Heart right ventricle (tissue), 16 donors: ENCODE results near the gene ANG. TPM values are rescaled to one million over a fixed set of nuclear protein-coding genes. Genes with fewer than 3 reads are reported as not detected.

Source experiments
- ATAC-seq, 8 donors: fragments of 200-7000 bp; cut with Tn5 transposase; one replicate each; pipeline ENCODE4 v1.9.1; 2020; ENCODE audit warnings: mild to moderate bottlenecking in 8 of 8, moderate library complexity in 8 of 8, moderate number of reproducible peaks in 1 of 8
- DNase-seq, 2 donors: peaks; one replicate each; pipeline ENCODE4 v3.0.0-alpha.2; 2020
- H3K27ac ChIP-seq, 10 donors: fragments of 200-600 bp; sonication (generic) in 2 of 10; one replicate each; pipeline versions ENCODE4 v1.5.0 to v1.8.0; 2020 to 2022; ENCODE audit warnings: mild to moderate bottlenecking in 3 of 10
- H3K27me3 ChIP-seq, 7 donors: fragments of 200-600 bp; one replicate each; pipeline ENCODE4 v1.8.0; 2021 to 2022; ENCODE audit warnings: mild to moderate bottlenecking in 2 of 7
- H3K36me3 ChIP-seq, 9 donors: fragments of 200-600 bp; sonication (generic) in 1 of 9; one replicate each; pipeline versions ENCODE4 v1.5.0 to v1.8.0; 2020 to 2022; ENCODE audit warnings: mild to moderate bottlenecking in 2 of 9
- H3K4me1 ChIP-seq, 9 donors: fragments of 200-600 bp; sonication (generic) in 1 of 9; one replicate each; pipeline versions ENCODE4 v1.5.0 to v1.8.0; 2020 to 2022; ENCODE audit warnings: mild to moderate bottlenecking in 4 of 9
- H3K4me3 ChIP-seq, 10 donors: fragments of 200-600 bp; sonication (generic) in 2 of 10; one replicate each; pipeline versions ENCODE4 v1.5.0 to v1.8.0; 2020 to 2022; ENCODE audit warnings: mild to moderate bottlenecking in 7 of 10, moderate library complexity in 2 of 10
- H3K9me3 ChIP-seq, 11 donors: fragments of 200-600 bp in 10 of 11; sonication (generic) in 2 of 11; one replicate each; pipeline versions ENCODE4 v1.5.0 to v1.8.0; 2013 to 2022; ENCODE audit warnings: mild to moderate bottlenecking in 2 of 11, control low read depth in 1 of 11, moderate library complexity in 1 of 11
- CTCF ChIP-seq, 9 donors: fragments of 200-600 bp; sonication (generic) in 2 of 9; IDR thresholded peaks; one replicate each; pipeline versions ENCODE4 v1.5.0 to v1.8.0; 2021 to 2022; ENCODE audit warnings: antibody characterized with exemption in 9 of 9, mild to moderate bottlenecking in 5 of 9, moderate library complexity in 1 of 9
- WGBS, 2 donors: extraction: QIAGEN DNeasy Blood & Tissue Kit; methylation state at CpG; one replicate each; pipeline ENCODE4 v1.1.7; 2013; ENCODE audit warnings: inconsistent platforms in 1 of 2; 5-methylcytosine and 5-hydroxymethylcytosine counted together
- intact Hi-C, 10 donors: fragments of 100-400 bp; cut with DNase I; formaldehyde crosslinking; loops; one replicate each; pipeline versions ENCODE4 v1.11.1 to v1.14.2; 2022
- polyA plus RNA-seq, 2 donors: library from polyadenylated mRNA; stranded (reverse); fragments of 200-250 nt; gene quantifications; one replicate each; pipeline ENCODE4 v1.2.3, GENCODE V29; 2013
- total RNA-seq, 10 donors: library from RNA; stranded (reverse); fragmentation: NEBNext Ultra II Directional in 3 of 10; extraction: Animal tissue kit (Norgen Biotek cat#: 25700) in 3 of 10; gene quantifications; one replicate each; pipeline versions ENCODE4 v1.2.1 to v1.2.4, GENCODE V29; 2021 to 2023
- donor health status: Arrhythmogenic right ventricular cardiomyopathy.
- donor health status: ischemic (EF 13 %, LVEDD 7.1; RV severe dilation, severe dysfunction).
- donor health status: healthy with polysubstance abuse.
- donor health status: DM: no; HTN: yes; CAD: no.
- donor health status: DM: no; HTN: no; CAD: no.
- donor health status: ischemic (EF 25% LVEDD 6.9; RV normal size, moderate dysfunction).
- donor health status: ischemic (EF 25% LVEDD 5.7; RV mildly dilated, moderate dysfunction).
- donor health status: healthy.
- donor health status: DM: yes; HTN: yes; CAD: no.
- donor health status: Ischemic cardiomyopathy.
- donor health status: ischemic (EF 35%, LVEDD 5.7; RV mildly dilated, moderate dysfunction).
- donor health status: nonischemic (EF 11% LVEDD 7.7; RV severe dilation, severe dysfunction).
- donor health status: DM: yes; HTN: yes; CAD: no.
- donor health status: PGD.
- donor health status: ischemic (EF 29% LVEDD 5.4; RV normal size, mild dysfunction).
- donor health status: nonischemic (EF 23%, LVEDD 6.1; RV moderate dilation, normal function).

The ANG gene
- total and polyA plus RNA-seq, 12 donors, result 0.79 to 7.0 (median 2.5) TPM

GRCh38 chr14:20667957-20668356 lies 20.6 kb upstream of the ANG start:
- H3K4me3 ChIP-seq, result no peak overlapping the region
- DNase-seq, result no peak
- ATAC-seq, result no peak
- H3K4me1 ChIP-seq, result peaks cover 0 to 17% (median 5%) of the 10 kb centered on the region in 9 donors
- 59 to 65% methylated on average over 2 of the region's 2 CpGs for WGBS, 2 donors
- no peaks in the 10 kb centered on the region for H3K9me3 ChIP-seq
- TF ChIP-seq CTCF (IDR thresholded peaks at IDR 0.05), result no peak
- H3K27me3 ChIP-seq, result peaks cover 0 to 68% (median 31%) of the 10 kb centered on the region in 7 donors
- intact Hi-C loops, result no loop called here
- H3K36me3 ChIP-seq, result no peaks in the 10 kb centered on the region
- H3K27ac ChIP-seq, result no peak overlapping the region

GRCh38 chr14:20668969-20669368 lies 19.6 kb upstream of the ANG start:
- Histone ChIP-seq H3K4me3 (no peak overlapping the region), H3K27me3 (peaks cover 0 to 65% (median 25%) of the 10 kb centered on the region in 7 donors), H3K36me3 (no peaks in the 10 kb centered on the region), H3K4me1 (peaks cover 0 to 8% (median 0%) of the 10 kb centered on the region in 9 donors), H3K27ac (no peak overlapping the region), H3K9me3 (no peaks in the 10 kb centered on the region)
- ATAC-seq, result no peak
- WGBS, 2 donors, result 63 to 87% methylated on average over 2 of the region's 2 CpGs
- no peak for DNase-seq
- intact Hi-C loops, result no loop called here
- TF ChIP-seq CTCF (IDR thresholded peaks at IDR 0.05), result no peak

GRCh38 chr14:20671597-20672283 lies 16.8 kb upstream of the ANG start:
- ATAC-seq (no peak), DNase-seq (no peak)
- no peaks in the 10 kb centered on the region for H3K9me3 ChIP-seq
- H3K36me3 ChIP-seq, result no peaks in the 10 kb centered on the region
- no peak overlapping the region for H3K27ac ChIP-seq
- 79 to 81% methylated on average over 4 of the region's 4 CpGs for WGBS, 2 donors
- TF ChIP-seq CTCF (IDR thresholded peaks at IDR 0.05), result no peak
- intact Hi-C loops, result no loop called here
- H3K27me3 ChIP-seq, result peaks cover 0 to 57% (median 13%) of the 10 kb centered on the region in 7 donors
- H3K4me1 ChIP-seq, result peaks cover 0 to 5% (median 0%) of the 10 kb centered on the region in 9 donors
- H3K4me3 ChIP-seq, result no peak overlapping the region

GRCh38 chr14:20675669-20676068 lies 12.9 kb upstream of the ANG start:
- H3K36me3 ChIP-seq, result no peaks in the 10 kb centered on the region
- whole genome bisulfite sequencing, 2 donors, result 52 to 60% methylated on average over 2 of the region's 2 CpGs
- no peaks in the 10 kb centered on the region for H3K9me3 ChIP-seq
- no peak overlapping the region for H3K4me3 ChIP-seq
- no peak overlapping the region for H3K27ac ChIP-seq
- ATAC-seq (no peak), DNase-seq (no peak)
- H3K27me3 ChIP-seq, result peaks cover 0 to 33% (median 12%) of the 10 kb centered on the region in 7 donors
- intact Hi-C loops, result no loop called here
- peaks cover 0 to 9% (median 5%) of the 10 kb centered on the region in 9 donors for H3K4me1 ChIP-seq
- no peak for TF ChIP-seq CTCF (IDR thresholded peaks at IDR 0.05)
